GM12878 (cell line): Measurements from ENCODE around the gene COPG2. TPM values are rescaled to one million over a fixed set of nuclear protein-coding genes. Genes with fewer than 3 reads are reported as not detected.

Experiments
- ATAC-seq: fragments of 200-7000 bp; cut with Tn5 transposase; 3 replicates; pipeline ENCODE4 v1.9.1; 2020; ENCODE audit warnings: mild to moderate bottlenecking, moderate library complexity
- BruUV-seq: library from RNA; stranded (reverse); fragments of 400-500 nt; replicated peaks from 2 replicates; lab custom pipeline; 2021; lab: Mats Ljungman, UMichigan
- CTCF ChIA-PET: fragments of 300-600 bp; sonication (Branson Sonifier 250); formaldehyde crosslinking; extraction: SDS; loops from one replicate; lab custom pipeline; 2021; ENCODE audit warnings: inconsistent platforms; lab: Yijun Ruan, JAX
- POLR2A ChIA-PET: fragments of 350-600 bp; formaldehyde crosslinking; extraction: SDS; loops from one replicate; lab custom pipeline; 2021; ENCODE audit warnings: inconsistent platforms; lab: Charles Lee
- RAD21 ChIA-PET: fragments of 300-600 bp; sonication (Branson Sonifier 250); formaldehyde crosslinking; loops from one replicate; lab custom pipeline; 2023; ENCODE audit warnings: antibody characterized with exemption; ENCODE audit not compliant: unreplicated experiment; lab: Charles Lee
- SMC1A ChIA-PET: fragments of 300-600 bp; sonication (Branson Sonifier 250); formaldehyde crosslinking; loops from one replicate; lab custom pipeline; 2023; ENCODE audit not compliant: unreplicated experiment, uncharacterized antibody; lab: Charles Lee
- DNase-seq: peaks from one replicate; pipeline ENCODE4 v3.0.0-alpha.2; 2011; ENCODE audit warnings: low read depth, low spot score
- FAIRE-seq: peaks from 3 replicates; lab custom pipeline; 2011; peaks lifted over from hg19 to GRCh38; lab: Jason Lieb, UNC
- H2AFZ ChIP-seq: 2 replicates; pipeline ENCODE4 v1.6.0; 2011; ENCODE audit warnings: low read depth, low read length, control low read depth; ENCODE audit not compliant: control insufficient read depth
- H3K27ac ChIP-seq: 2 replicates; pipeline ENCODE4 v1.5.1; 2011; ENCODE audit warnings: control low read depth; ENCODE audit not compliant: control insufficient read depth, insufficient read depth
- H3K27me3 ChIP-seq, 2 experiments: replicated peaks in 1 of 2; 2 replicates each; pipeline versions ENCODE4 v1.6.0 to v1.6.1; 2011; ENCODE audit warnings: low read length in 1 of 2; ENCODE audit not compliant: control insufficient read depth in 2 of 2, insufficient read depth in 2 of 2
- H3K36me3 ChIP-seq, 2 experiments: 2 replicates each; pipeline ENCODE4 v1.5.1; 2011; ENCODE audit warnings: low read length in 1 of 2; ENCODE audit not compliant: control insufficient read depth in 2 of 2, insufficient read depth in 2 of 2
- H3K4me1 ChIP-seq: 2 replicates; pipeline ENCODE4 v1.6.1; 2011; ENCODE audit warnings: mild to moderate bottlenecking, low read length, moderate library complexity, mixed read lengths; ENCODE audit not compliant: control insufficient read depth, insufficient read depth
- H3K4me2 ChIP-seq: 2 replicates; pipeline ENCODE4 v1.6.0; 2011; ENCODE audit warnings: control low read depth; ENCODE audit not compliant: control insufficient read depth, insufficient read depth
- H3K4me3 ChIP-seq: fragments of 200-600 bp; sonication (generic); 2 replicates; pipeline ENCODE4 v1.5.1; 2016
- H3K79me2 ChIP-seq: 2 replicates; pipeline ENCODE4 v1.6.0; 2011; ENCODE audit warnings: low read length; ENCODE audit not compliant: control insufficient read depth, insufficient read depth
- H3K9ac ChIP-seq: 2 replicates; pipeline ENCODE4 v1.8.0; 2011; ENCODE audit warnings: low read length, control low read depth, mixed read lengths; ENCODE audit not compliant: control insufficient read depth, insufficient read depth
- H3K9me3 ChIP-seq: replicated peaks from 3 replicates; pipeline ENCODE4 v1.5.1; 2011; ENCODE audit warnings: mild to moderate bottlenecking, low read length; ENCODE audit not compliant: control insufficient read depth, insufficient read depth
- H4K20me1 ChIP-seq: 2 replicates; pipeline ENCODE4 v1.6.0; 2011; ENCODE audit not compliant: control insufficient read depth, insufficient read depth
- CBX3 ChIP-seq: fragments of 200-600 bp; sonication (generic); IDR thresholded peaks from 2 replicates; pipeline ENCODE4 v1.6.1; 2016; ENCODE audit warnings: low read depth, borderline replicate concordance
- EP300 ChIP-seq, 2 experiments: fragments of 150-350 bp in 1 of 2; IDR thresholded peaks; 2 replicates each; pipeline ENCODE4 v1.6.1; 2011 to 2012; ENCODE audit warnings: low read depth in 2 of 2, low read length in 2 of 2, borderline replicate concordance in 1 of 2, improper control_type of control experiment in 1 of 2, inconsistent platforms in 1 of 2; ENCODE audit not compliant: control insufficient read depth in 1 of 2
- HDAC2 ChIP-seq: fragments of 200-600 bp; sonication (generic); IDR thresholded peaks from 2 replicates; pipeline ENCODE4 v1.6.1; 2017
- KLF5 ChIP-seq: fragments of 450-650 bp; IDR thresholded peaks from 2 replicates; pipeline ENCODE4 v1.6.1; 2014; ENCODE audit warnings: mild to moderate bottlenecking; ENCODE audit not compliant: partially characterized antibody
- LARP7 ChIP-seq: fragments of 450-650 bp; IDR thresholded peaks from 2 replicates; pipeline ENCODE4 v1.6.1; 2017; ENCODE audit warnings: mild to moderate bottlenecking
- MTA2 ChIP-seq: fragments of 450-650 bp; IDR thresholded peaks from 2 replicates; pipeline ENCODE4 v1.6.1; 2016; ENCODE audit warnings: low read depth, mild to moderate bottlenecking, moderate library complexity
- MXI1 ChIP-seq: fragments of 150-350 bp; IDR thresholded peaks from 2 replicates; pipeline ENCODE4 v1.6.1; 2011; ENCODE audit warnings: low read depth, mild to moderate bottlenecking, inconsistent platforms, low read length, improper control_type of control experiment
- PAX5 ChIP-seq: IDR thresholded peaks from 2 replicates; pipeline ENCODE4 v1.6.1; 2011; ENCODE audit warnings: low read depth, low read length, borderline replicate concordance
- RAD21 ChIP-seq: IDR thresholded peaks from 2 replicates; pipeline ENCODE4 v1.6.1; 2011; ENCODE audit warnings: mild to moderate bottlenecking, low read depth, low read length, moderate library complexity; ENCODE audit not compliant: insufficient read depth
- TAF1 ChIP-seq: IDR thresholded peaks from 2 replicates; pipeline ENCODE4 v1.6.1; 2011; ENCODE audit warnings: mild to moderate bottlenecking, low read depth, low read length, borderline replicate concordance
- YY1 ChIP-seq: IDR thresholded peaks from 2 replicates; pipeline ENCODE4 v1.6.1; 2011; ENCODE audit warnings: low read depth, mild to moderate bottlenecking, low read length
- ZBTB40 ChIP-seq: fragments of 450-650 bp; IDR thresholded peaks from 2 replicates; pipeline ENCODE4 v1.6.1; 2016; ENCODE audit warnings: mild to moderate bottlenecking, moderate library complexity, borderline replicate concordance
- WGBS: methylation state at CpG from one replicate; pipeline ENCODE4 v1.1.6; 2016; ENCODE audit warnings: low lambda C conversion rate; ENCODE audit not compliant: insufficient replicate concordance, insufficient coverage; ENCODE audit errors: missing lambda C conversion rate; 5-methylcytosine and 5-hydroxymethylcytosine counted together
- in situ Hi-C: fragments of 300-500 bp; cut with MboI; formaldehyde crosslinking; loops from 9 replicates; pipeline ENCODE4 v1.14.3; 2018; ENCODE audit warnings: mixed read lengths
- intact Hi-C: fragments of 100-400 bp; cut with micrococcal nuclease; formaldehyde crosslinking; loops from one replicate; pipeline ENCODE4 v1.14.2; 2022; ENCODE audit not compliant: unreplicated experiment
- polyA plus RNA-seq, 11 experiments: library from polyadenylated mRNA; depleted of rRNA in 4 of 11; unstranded in 6 of 11; stranded (reverse) in 5 of 11; fragments of >200 nt; fragmentation: Nextera tagmentation in 4 of 11; fragmentation: Illumina TruSeq in 1 of 11; extraction: Ambion mirVana in 4 of 11; extraction: Trizol in 1 of 11; gene quantifications; 1 replicate in 1 of 11; 2 replicates in 10 of 11; pipeline versions ENCODE4 v1.2.1 to v1.2.3, GENCODE V29; 2011 to 2016; ENCODE audit warnings: inconsistent platforms in 2 of 11, missing spikeins in 2 of 11, low read depth in 1 of 11
- total RNA-seq, 4 experiments: library from RNA; depleted of rRNA in 3 of 4; stranded (reverse); fragments of >200 nt in 3 of 4; fragmentation: Illumina TruSeq in 1 of 4; extraction: Trizol in 1 of 4; gene quantifications; 2 replicates each; pipeline versions ENCODE4 v1.2.1 to v1.2.3, GENCODE V29; 2013 to 2021
- TF ChIP-seq, protein P1 (sequence below): fragments of 150-350 bp; IDR thresholded peaks from 2 replicates; pipeline ENCODE4 v1.6.1; 2016; ENCODE audit warnings: low read depth, low read length
- TF ChIP-seq, protein P2 (sequence below): fragments of 450-650 bp; IDR thresholded peaks from 2 replicates; pipeline ENCODE4 v1.6.1; 2016; ENCODE audit warnings: mild to moderate bottlenecking
- TF ChIP-seq, protein P3 (sequence below): fragments of 450-650 bp; IDR thresholded peaks from 2 replicates; pipeline ENCODE4 v1.6.1; 2017; ENCODE audit warnings: borderline replicate concordance

COPG2 gene
- total and polyA plus RNA-seq, 10 of the 15 experiments (the other 5 are each of a cell fraction or from before 2014, with no cell fraction given), result 3.4 to 37.8 (median 16.7) TPM

DNA sequence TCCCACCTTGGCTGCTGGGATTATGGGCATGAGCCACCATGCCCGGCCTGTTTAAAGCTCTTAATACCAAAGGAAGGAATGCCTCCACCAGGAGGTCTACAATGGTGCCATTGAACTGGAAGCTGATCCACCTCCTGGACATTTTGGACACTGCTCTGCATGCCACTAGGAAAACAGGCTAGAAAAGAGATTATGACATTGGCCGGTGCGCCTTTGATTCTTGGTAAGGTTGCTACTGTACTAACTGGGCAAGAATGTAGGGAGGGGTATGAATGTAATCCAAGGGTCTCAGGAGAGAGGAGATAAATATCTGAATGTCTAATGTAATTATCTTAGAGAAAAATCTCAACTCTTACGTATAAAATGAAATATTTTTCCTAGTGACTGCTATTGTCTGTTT lies 39.5 kb upstream of the COPG2 start:
- H3K4me1 ChIP-seq, result no peaks in the 10 kb centered on the region
- in situ Hi-C loops (no loop called here), intact Hi-C loops (no loop called here)
- RAD21 ChIA-PET, result no interaction called here
- no peak for FAIRE-seq
- 74% methylated on average over 4 of the region's 4 CpGs for WGBS
- CTCF ChIA-PET, result no interaction called here
- ATAC-seq, result no peak
- POLR2A ChIA-PET, result no interaction called here
- no peak overlapping the region for H3K4me3 ChIP-seq
- no peaks in the 10 kb centered on the region for H3K79me2 ChIP-seq
- no peaks in the 10 kb centered on the region; the same call in 2 of the 3 replicates for H3K9me3 ChIP-seq
- no peaks in the 10 kb centered on the region for H3K27me3 ChIP-seq
- H3K36me3 ChIP-seq, result no peaks in the 10 kb centered on the region
- H3K27ac ChIP-seq, result no peak overlapping the region
- BruUV-seq, result no TSS peak
- no peak for DNase-seq
- no peaks in the 10 kb centered on the region for H4K20me1 ChIP-seq
- SMC1A ChIA-PET, result no interaction called here
- no peak overlapping the region for H3K4me2 ChIP-seq
- H3K9ac ChIP-seq, result no peak overlapping the region
- H2AFZ ChIP-seq, result no peak overlapping the region
- no peak for TF ChIP-seq LARP7
- TF ChIP-seq, protein P1, sequence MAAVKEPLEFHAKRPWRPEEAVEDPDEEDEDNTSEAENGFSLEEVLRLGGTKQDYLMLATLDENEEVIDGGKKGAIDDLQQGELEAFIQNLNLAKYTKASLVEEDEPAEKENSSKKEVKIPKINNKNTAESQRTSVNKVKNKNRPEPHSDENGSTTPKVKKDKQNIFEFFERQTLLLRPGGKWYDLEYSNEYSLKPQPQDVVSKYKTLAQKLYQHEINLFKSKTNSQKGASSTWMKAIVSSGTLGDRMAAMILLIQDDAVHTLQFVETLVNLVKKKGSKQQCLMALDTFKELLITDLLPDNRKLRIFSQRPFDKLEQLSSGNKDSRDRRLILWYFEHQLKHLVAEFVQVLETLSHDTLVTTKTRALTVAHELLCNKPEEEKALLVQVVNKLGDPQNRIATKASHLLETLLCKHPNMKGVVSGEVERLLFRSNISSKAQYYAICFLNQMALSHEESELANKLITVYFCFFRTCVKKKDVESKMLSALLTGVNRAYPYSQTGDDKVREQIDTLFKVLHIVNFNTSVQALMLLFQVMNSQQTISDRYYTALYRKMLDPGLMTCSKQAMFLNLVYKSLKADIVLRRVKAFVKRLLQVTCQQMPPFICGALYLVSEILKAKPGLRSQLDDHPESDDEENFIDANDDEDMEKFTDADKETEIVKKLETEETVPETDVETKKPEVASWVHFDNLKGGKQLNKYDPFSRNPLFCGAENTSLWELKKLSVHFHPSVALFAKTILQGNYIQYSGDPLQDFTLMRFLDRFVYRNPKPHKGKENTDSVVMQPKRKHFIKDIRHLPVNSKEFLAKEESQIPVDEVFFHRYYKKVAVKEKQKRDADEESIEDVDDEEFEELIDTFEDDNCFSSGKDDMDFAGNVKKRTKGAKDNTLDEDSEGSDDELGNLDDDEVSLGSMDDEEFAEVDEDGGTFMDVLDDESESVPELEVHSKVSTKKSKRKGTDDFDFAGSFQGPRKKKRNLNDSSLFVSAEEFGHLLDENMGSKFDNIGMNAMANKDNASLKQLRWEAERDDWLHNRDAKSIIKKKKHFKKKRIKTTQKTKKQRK, result no peak
- TF ChIP-seq HDAC2, result no peak
- TF ChIP-seq, protein P2, sequence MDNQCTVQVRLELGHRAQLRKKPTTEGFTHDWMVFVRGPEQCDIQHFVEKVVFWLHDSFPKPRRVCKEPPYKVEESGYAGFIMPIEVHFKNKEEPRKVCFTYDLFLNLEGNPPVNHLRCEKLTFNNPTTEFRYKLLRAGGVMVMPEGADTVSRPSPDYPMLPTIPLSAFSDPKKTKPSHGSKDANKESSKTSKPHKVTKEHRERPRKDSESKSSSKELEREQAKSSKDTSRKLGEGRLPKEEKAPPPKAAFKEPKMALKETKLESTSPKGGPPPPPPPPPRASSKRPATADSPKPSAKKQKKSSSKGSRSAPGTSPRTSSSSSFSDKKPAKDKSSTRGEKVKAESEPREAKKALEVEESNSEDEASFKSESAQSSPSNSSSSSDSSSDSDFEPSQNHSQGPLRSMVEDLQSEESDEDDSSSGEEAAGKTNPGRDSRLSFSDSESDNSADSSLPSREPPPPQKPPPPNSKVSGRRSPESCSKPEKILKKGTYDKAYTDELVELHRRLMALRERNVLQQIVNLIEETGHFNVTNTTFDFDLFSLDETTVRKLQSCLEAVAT, result no peak
- TF ChIP-seq ZBTB40, result no peak
- no peak for TF ChIP-seq EP300 (IDR thresholded peaks at IDR 0.05; ENCODE audit: borderline replicate concordance in 1 of 2, control insufficient read depth in 1 of 2, low read depth in 2 of 2, low read length in 2 of 2)
- no peak for TF ChIP-seq TAF1
- TF ChIP-seq, protein P3, sequence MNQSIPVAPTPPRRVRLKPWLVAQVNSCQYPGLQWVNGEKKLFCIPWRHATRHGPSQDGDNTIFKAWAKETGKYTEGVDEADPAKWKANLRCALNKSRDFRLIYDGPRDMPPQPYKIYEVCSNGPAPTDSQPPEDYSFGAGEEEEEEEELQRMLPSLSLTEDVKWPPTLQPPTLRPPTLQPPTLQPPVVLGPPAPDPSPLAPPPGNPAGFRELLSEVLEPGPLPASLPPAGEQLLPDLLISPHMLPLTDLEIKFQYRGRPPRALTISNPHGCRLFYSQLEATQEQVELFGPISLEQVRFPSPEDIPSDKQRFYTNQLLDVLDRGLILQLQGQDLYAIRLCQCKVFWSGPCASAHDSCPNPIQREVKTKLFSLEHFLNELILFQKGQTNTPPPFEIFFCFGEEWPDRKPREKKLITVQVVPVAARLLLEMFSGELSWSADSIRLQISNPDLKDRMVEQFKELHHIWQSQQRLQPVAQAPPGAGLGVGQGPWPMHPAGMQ, result no peak
- no peak for TF ChIP-seq CBX3
- TF ChIP-seq MTA2, result no peak
- no peak for TF ChIP-seq YY1
- no peak for TF ChIP-seq PAX5
- no peak for TF ChIP-seq KLF5
- no peak for TF ChIP-seq RAD21
- TF ChIP-seq MXI1, result no peak
